SU-DHL-6 (cell line): ENCODE measurements around the gene MALSU1.

Source experiments
- H2AFZ ChIP-seq: fragments of 200-600 bp; sonication (generic); 2 replicates; pipeline ENCODE4 v1.6.1; 2014; ENCODE audit warnings: low read depth, mild to moderate bottlenecking, moderate library complexity, mixed read lengths, antibody characterized with exemption, low read length; ENCODE audit not compliant: severe bottlenecking
- H3F3A ChIP-seq: fragments of 200-600 bp; shearing (Covaris generic); 2 replicates; pipeline ENCODE4 v1.6.0; 2016; ENCODE audit warnings: antibody characterized with exemption, mild to moderate bottlenecking; ENCODE audit not compliant: insufficient read depth
- H3K27ac ChIP-seq: fragments of 200-600 bp; sonication (generic); 2 replicates; pipeline ENCODE4 v1.5.1; 2016; ENCODE audit warnings: low read depth, mild to moderate bottlenecking, low read length, moderate library complexity, mixed read lengths
- H3K27me3 ChIP-seq: fragments of 200-600 bp; sonication (generic), shearing (Covaris generic); 2 replicates; pipeline ENCODE4 v1.6.0; 2014; ENCODE audit warnings: mild to moderate bottlenecking, low read length
- H3K36me3 ChIP-seq: fragments of 200-600 bp; sonication (generic); 2 replicates; pipeline ENCODE4 v1.6.1; 2014; ENCODE audit warnings: mild to moderate bottlenecking, low read length, mixed read lengths
- H3K4me2 ChIP-seq: fragments of 300-600, 200-600 bp; shearing (Covaris generic), sonication (generic); 2 replicates; pipeline ENCODE4 v1.6.0; 2014; ENCODE audit warnings: low read length, low read depth, mild to moderate bottlenecking; ENCODE audit not compliant: poor library complexity, severe bottlenecking
- H3K4me3 ChIP-seq: fragments of 200-600 bp; sonication (generic); 2 replicates; pipeline ENCODE4 v1.5.1; 2014; ENCODE audit warnings: antibody characterized with exemption, low read length, mild to moderate bottlenecking, mixed read lengths; ENCODE audit not compliant: insufficient read depth, poor library complexity, severe bottlenecking
- H3K79me2 ChIP-seq: fragments of 200-600 bp; sonication (generic); 2 replicates; pipeline ENCODE4 v1.6.1; 2014; ENCODE audit warnings: mild to moderate bottlenecking, low read length, moderate library complexity; ENCODE audit not compliant: insufficient read depth
- H3K9ac ChIP-seq: fragments of 200-600 bp; sonication (generic); 2 replicates; pipeline ENCODE4 v1.7.0; 2014; ENCODE audit warnings: mild to moderate bottlenecking, low read length
- H3K9me2 ChIP-seq: fragments of 200-600 bp; sonication (generic); replicated peaks from 2 replicates; pipeline ENCODE4 v1.6.1; 2014; ENCODE audit warnings: low read length; ENCODE audit not compliant: insufficient read depth
- H3K9me3 ChIP-seq: fragments of 200-600 bp; sonication (generic); 2 replicates; pipeline ENCODE4 v1.6.1; 2014; ENCODE audit warnings: low read length, mixed read lengths; ENCODE audit not compliant: insufficient read depth
- H4K20me1 ChIP-seq: fragments of 200-600 bp; sonication (generic); 2 replicates; pipeline ENCODE4 v1.6.1; 2014; ENCODE audit warnings: low read depth, mild to moderate bottlenecking, antibody characterized with exemption, low read length, moderate library complexity, mixed read lengths
- CTCF ChIP-seq: fragments of 200-600 bp; sonication (generic); IDR thresholded peaks from one replicate; pipeline ENCODE4 v1.5.1; 2017; ENCODE audit warnings: antibody characterized with exemption, mild to moderate bottlenecking, low read length, moderate library complexity; ENCODE audit not compliant: insufficient read depth, poor library complexity, severe bottlenecking
- EZH2phosphoT487 ChIP-seq: fragments of 200-600 bp; sonication (generic), shearing (Covaris generic); conservative IDR thresholded peaks from 2 replicates; pipeline ENCODE4 v1.6.1; 2018; ENCODE audit warnings: mild to moderate bottlenecking, antibody characterized with exemption, low read length, moderate library complexity, mixed read lengths

MALSU1 gene

DNA sequence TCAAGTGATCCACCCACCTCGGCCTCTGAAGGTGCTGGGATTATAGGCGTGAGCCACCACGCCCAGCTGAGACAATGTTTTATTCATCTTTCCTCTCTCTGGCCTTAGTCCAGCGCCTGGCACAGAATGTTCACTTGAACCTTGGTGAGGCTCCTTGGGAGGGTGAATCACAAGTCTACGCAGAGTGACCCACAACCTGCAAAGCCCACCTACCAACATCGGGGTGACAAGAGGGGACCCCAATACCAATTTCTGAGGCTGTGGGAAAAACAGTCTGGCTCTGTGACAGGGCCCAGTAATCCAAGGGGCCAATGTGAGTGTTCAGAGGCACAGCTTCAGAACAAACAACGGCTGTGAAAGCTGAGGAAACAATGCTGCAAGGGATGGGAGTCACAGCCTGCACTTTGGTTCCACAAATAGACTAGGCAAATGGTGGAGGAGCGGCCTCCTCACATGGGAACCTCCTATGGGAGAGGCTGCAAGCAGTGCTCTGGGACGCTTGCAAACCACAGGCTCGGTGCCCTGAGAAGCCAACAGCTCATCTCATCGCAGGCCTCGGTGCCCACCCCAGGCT, 5.6 kb upstream of the MALSU1 start:
- no peak overlapping the region for H3K9ac ChIP-seq
- no peaks in the 10 kb centered on the region for H4K20me1 ChIP-seq
- H3K27ac ChIP-seq: no peak overlapping the region
- H3F3A ChIP-seq: 0 out of 2 replicates have a peak, but pooled peaks cover 4% of the 10 kb centered on the region
- H3K4me2 ChIP-seq: no peak overlapping the region
- no peaks in the 10 kb centered on the region for H3K27me3 ChIP-seq
- H3K79me2 ChIP-seq: no peaks in the 10 kb centered on the region
- H3K9me2 ChIP-seq: no peaks in the 10 kb centered on the region
- TF ChIP-seq EZH2phosphoT487 (no peak), CTCF (no peak)
- H3K4me3 ChIP-seq: no peak overlapping the region
- no peaks in the 10 kb centered on the region for H3K36me3 ChIP-seq
- H2AFZ ChIP-seq: no peak overlapping the region
- no peaks in the 10 kb centered on the region for H3K9me3 ChIP-seq

GRCh38 chr7:23294549-23295400, 4.4 kb upstream of the MALSU1 start:
- no peaks in the 10 kb centered on the region for H3K27me3 ChIP-seq
- H3K79me2 ChIP-seq: peaks cover 6% of the 10 kb centered on the region
- TF ChIP-seq CTCF (no peak), EZH2phosphoT487 (no peak)
- no peak overlapping the region for H3K4me3 ChIP-seq
- 0 out of 2 replicates have a peak, but pooled peaks cover 4% of the 10 kb centered on the region for H3F3A ChIP-seq
- H3K9me2 ChIP-seq: no peaks in the 10 kb centered on the region
- no peak overlapping the region for H3K27ac ChIP-seq
- H3K36me3 ChIP-seq: no peaks in the 10 kb centered on the region
- no peak overlapping the region for H2AFZ ChIP-seq
- no peak overlapping the region for H3K4me2 ChIP-seq
- H3K9me3 ChIP-seq: no peaks in the 10 kb centered on the region
- no peak overlapping the region for H3K9ac ChIP-seq
- no peaks in the 10 kb centered on the region for H4K20me1 ChIP-seq

DNA sequence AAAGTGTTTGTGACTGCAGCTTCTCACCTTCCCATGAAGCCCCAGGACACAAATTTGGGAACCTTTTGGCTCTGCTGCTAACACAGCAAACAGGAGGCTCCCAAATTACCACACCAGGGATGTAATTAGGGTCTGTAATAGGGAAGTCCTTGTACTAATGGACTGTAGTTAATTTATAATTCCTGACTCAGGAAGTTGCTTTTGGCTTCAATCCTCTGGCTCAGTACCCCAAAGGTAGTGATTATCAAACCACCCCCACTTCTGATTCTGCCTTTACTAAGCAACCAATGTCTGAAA, 3.8 kb upstream of the MALSU1 start:
- Histone ChIP-seq H2AFZ (no peak overlapping the region), H3K27me3 (no peaks in the 10 kb centered on the region), H3F3A (0 out of 2 replicates have a peak, but pooled peaks cover 4% of the 10 kb centered on the region), H3K79me2 (peaks cover 12% of the 10 kb centered on the region), H3K9ac (no peak overlapping the region), H4K20me1 (no peaks in the 10 kb centered on the region), H3K27ac (no peak overlapping the region), H3K36me3 (no peaks in the 10 kb centered on the region), H3K9me2 (no peaks in the 10 kb centered on the region), H3K9me3 (no peaks in the 10 kb centered on the region), H3K4me3 (no peak overlapping the region), H3K4me2 (no peak overlapping the region)
- no peak for TF ChIP-seq EZH2phosphoT487
- no peak for TF ChIP-seq CTCF
